ENCODE results near the gene AAK1.

GRCh38 chr2:69600425-69600824, 43.1 kb downstream of the AAK1 start:
- no peak for TF ChIP-seq CTCF (IDR thresholded peaks at IDR 0.05; ENCODE audit: borderline replicate concordance, extremely low read depth, low read length, poor library complexity, severe bottlenecking)
- TF ChIP-seq EZH2 (IDR thresholded peaks at IDR 0.05; ENCODE audit: borderline replicate concordance, low read depth, low read length, severe bottlenecking): no peak
